Testis (tissue), 2 donors: ENCODE measurements around the gene RAD9A.

Experiments used
- CTCF ChIP-seq, 3 experiments: fragments of 450-650 bp in 2 of 3; fragments of 200-600 bp in 1 of 3; sonication (generic) in 1 of 3; IDR thresholded peaks; one replicate each; pipeline ENCODE4 v1.5.1; 2016 to 2019; ENCODE audit warnings: antibody characterized with exemption in 3 of 3, mild to moderate bottlenecking in 2 of 3, moderate library complexity in 1 of 3
- POLR2A ChIP-seq: fragments of 450-650 bp; IDR thresholded peaks from one replicate; pipeline ENCODE4 v1.6.1; 2017; ENCODE audit warnings: antibody characterized with exemption, mild to moderate bottlenecking, moderate library complexity

DNA sequence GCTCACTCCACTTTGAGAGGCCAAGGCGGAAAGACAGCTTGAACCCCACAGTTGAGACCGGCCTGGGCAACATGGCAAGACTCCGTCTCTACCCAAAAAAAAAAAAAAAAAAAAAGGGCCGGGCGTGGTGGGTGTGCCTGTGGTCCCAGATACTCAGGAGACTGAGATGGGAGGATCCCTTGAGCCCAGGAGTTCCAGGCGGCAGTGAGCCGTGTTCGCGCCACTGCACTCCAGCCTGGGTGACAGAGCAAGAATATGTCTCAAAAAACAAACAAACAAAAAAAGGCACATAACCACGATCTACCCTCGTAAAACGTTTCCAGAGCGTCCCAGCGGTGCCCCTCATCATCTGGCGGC lies 861 bp upstream of the RAD9A start:
- TF ChIP-seq CTCF (IDR thresholded peaks at IDR 0.05) (no peak), POLR2A (no peak)
